HUES6 (cell line): ENCODE measurements around the gene ADARB1.
"Not testable (repeated sequence)": the region's sequence is repeated elsewhere in the genome, so short reads cannot be mapped to it uniquely, and the experiment has no call there.

Source experiments
- H3K27ac ChIP-seq: 2 replicates; pipeline ENCODE4 v1.7.0; 2013; ENCODE audit warnings: low read depth, mild to moderate bottlenecking, low read length, inconsistent platforms
- H3K27me3 ChIP-seq: 2 replicates; pipeline ENCODE4 v1.6.1; 2013; ENCODE audit warnings: low read length; ENCODE audit not compliant: control insufficient read depth, insufficient read depth
- H3K36me3 ChIP-seq: 2 replicates; pipeline ENCODE4 v1.6.1; 2013; ENCODE audit warnings: low read length; ENCODE audit not compliant: control insufficient read depth, insufficient read depth
- H3K4me1 ChIP-seq: 2 replicates; pipeline ENCODE4 v1.6.1; 2013; ENCODE audit warnings: low read length; ENCODE audit not compliant: control insufficient read depth, insufficient read depth
- H3K4me3 ChIP-seq: 2 replicates; pipeline ENCODE4 v1.5.1; 2013; ENCODE audit warnings: low read depth, low read length
- H3K9ac ChIP-seq: one replicate; pipeline ENCODE4 v1.6.1; 2013; ENCODE audit warnings: mild to moderate bottlenecking, low read length
- H3K9me3 ChIP-seq: 2 replicates; pipeline ENCODE4 v1.6.1; 2013; ENCODE audit warnings: low read depth, low read length; ENCODE audit not compliant: control insufficient read depth, insufficient read depth

The ADARB1 gene

GRCh38 chr21:45126204-45126626, 51.8 kb downstream of the ADARB1 start:
- H3K4me1 ChIP-seq: no peaks in the 10 kb centered on the region
- H3K27me3 ChIP-seq: no peaks in the 10 kb centered on the region

GRCh38 chr21:45126983-45127382, 52.6 kb downstream of the ADARB1 start:
- H3K27ac ChIP-seq: no peak overlapping the region
- H3K27me3 ChIP-seq: no peaks in the 10 kb centered on the region

More at GRCh38 chr21:45126204-45126626, 51.8 kb downstream of the ADARB1 start:
- Histone ChIP-seq H3K4me3 (no peak overlapping the region), H3K27ac (no peak overlapping the region), H3K36me3 (no peaks in the 10 kb centered on the region), H3K9me3 (no peaks in the 10 kb centered on the region), H3K9ac (no peak overlapping the region)

GRCh38 chr21:45127937-45128336, 53.6 kb downstream of the ADARB1 start:
- H3K36me3 ChIP-seq: no peaks in the 10 kb centered on the region
- no peaks in the 10 kb centered on the region for H3K4me1 ChIP-seq
- no peak overlapping the region for H3K27ac ChIP-seq
- no peaks in the 10 kb centered on the region for H3K27me3 ChIP-seq
- H3K4me3 ChIP-seq: no peak overlapping the region
- no peak overlapping the region for H3K9ac ChIP-seq
- no peaks in the 10 kb centered on the region for H3K9me3 ChIP-seq

More at GRCh38 chr21:45126983-45127382, 52.6 kb downstream of the ADARB1 start:
- H3K9ac ChIP-seq: no peak overlapping the region
- H3K4me3 ChIP-seq: no peak overlapping the region
- no peaks in the 10 kb centered on the region for H3K4me1 ChIP-seq
- no peaks in the 10 kb centered on the region for H3K36me3 ChIP-seq
- no peaks in the 10 kb centered on the region for H3K9me3 ChIP-seq

GRCh38 chr21:45128613-45129188, 54.3 kb downstream of the ADARB1 start:
- Histone ChIP-seq H3K36me3 (no peaks in the 10 kb centered on the region), H3K27me3 (no peaks in the 10 kb centered on the region), H3K4me3 (no peak overlapping the region), H3K4me1 (no peaks in the 10 kb centered on the region), H3K27ac (no peak overlapping the region), H3K9ac (no peak overlapping the region), H3K9me3 (no peaks in the 10 kb centered on the region)

- H3K9ac ChIP-seq: no peak overlapping the region
- no peaks in the 10 kb centered on the region for H3K36me3 ChIP-seq
- H3K4me1 ChIP-seq: no peaks in the 10 kb centered on the region
- no peak overlapping the region for H3K27ac ChIP-seq
- no peaks in the 10 kb centered on the region for H3K27me3 ChIP-seq
- H3K9me3 ChIP-seq: no peaks in the 10 kb centered on the region
- H3K4me3 ChIP-seq: no peak overlapping the region
Measured at GRCh38 chr21:45129189-45129923, 55.0 kb downstream of the ADARB1 start.

GRCh38 chr21:45130324-45130774, 56.0 kb downstream of the ADARB1 start:
- Histone ChIP-seq H3K9me3 (no peaks in the 10 kb centered on the region), H3K4me3 (no peak overlapping the region), H3K27me3 (no peaks in the 10 kb centered on the region), H3K9ac (no peak overlapping the region), H3K4me1 (no peaks in the 10 kb centered on the region), H3K27ac (no peak overlapping the region), H3K36me3 (no peaks in the 10 kb centered on the region)

GRCh38 chr21:45131537-45131999, 57.2 kb downstream of the ADARB1 start:
- no peak overlapping the region for H3K9ac ChIP-seq
- H3K27me3 ChIP-seq: no peaks in the 10 kb centered on the region
- no peak overlapping the region for H3K4me3 ChIP-seq
- no peaks in the 10 kb centered on the region for H3K36me3 ChIP-seq
- no peaks in the 10 kb centered on the region for H3K9me3 ChIP-seq
- no peaks in the 10 kb centered on the region for H3K4me1 ChIP-seq
- H3K27ac ChIP-seq: no peak overlapping the region

GRCh38 chr21:45132841-45133573, 58.6 kb downstream of the ADARB1 start:
- Histone ChIP-seq H3K4me3 (no peak overlapping the region), H3K36me3 (no peaks in the 10 kb centered on the region), H3K27me3 (no peaks in the 10 kb centered on the region), H3K9me3 (no peaks in the 10 kb centered on the region), H3K9ac (no peak overlapping the region), H3K4me1 (0 out of 2 replicates have a peak, but pooled peaks cover 3% of the 10 kb centered on the region), H3K27ac (no peak overlapping the region)

GRCh38 chr21:45133574-45134278, 59.3 kb downstream of the ADARB1 start:
- H3K27me3 ChIP-seq, H3K27ac ChIP-seq, H3K4me1 ChIP-seq, H3K9ac ChIP-seq, H3K36me3 ChIP-seq, H3K9me3 ChIP-seq, H3K4me3 ChIP-seq: not testable (repeated sequence)

- Histone ChIP-seq H3K4me1 (0 out of 2 replicates have a peak, but pooled peaks cover 3% of the 10 kb centered on the region), H3K4me3 (no peak overlapping the region), H3K27ac (no peak overlapping the region), H3K36me3 (no peaks in the 10 kb centered on the region), H3K9me3 (no peaks in the 10 kb centered on the region), H3K9ac (no peak overlapping the region), H3K27me3 (no peaks in the 10 kb centered on the region)
Measured at GRCh38 chr21:45134279-45135076, 60.1 kb downstream of the ADARB1 start.
